NB4 (cell line): ENCODE data around the gene DNMT1.

Source experiments
- CTCF ChIP-seq: IDR thresholded peaks from one replicate; pipeline ENCODE4 v1.5.1; 2012; ENCODE audit warnings: low read depth, low read length
- MAX ChIP-seq: IDR thresholded peaks from 2 replicates; pipeline ENCODE4 v1.6.1; 2011; ENCODE audit warnings: low read depth, low read length

GRCh38 chr19:10219678-10220077 is 24.9 kb upstream of the DNMT1 start:
- TF ChIP-seq CTCF, result peak; percentile 81
- 0 out of 2 replicates have a peak, but pooled peaks have one; percentile 21 for TF ChIP-seq MAX
